K562 (cell line): ENCODE data around the gene DAB1. TPM values are rescaled to one million over a fixed set of nuclear protein-coding genes. Genes with fewer than 3 reads are reported as not detected.

Experiments
- ATAC-seq: fragments of 200-7000 bp; cut with Tn5 transposase; 3 replicates; pipeline ENCODE4 v1.9.1; 2020; ENCODE audit warnings: moderate library complexity
- BruUV-seq: library from RNA; stranded (reverse); fragments of 400-500 nt; replicated peaks from 2 replicates; lab custom pipeline; 2021; lab: Mats Ljungman, UMichigan
- CTCF ChIA-PET: fragments of 300-600 bp; formaldehyde crosslinking; extraction: SDS; loops from one replicate; lab custom pipeline; 2021; ENCODE audit warnings: low intra/inter-chr PET ratio; lab: Yijun Ruan, JAX
- POLR2A ChIA-PET: fragments of 300-600, 350-650 bp; sonication (Branson Sonifier 250); formaldehyde crosslinking; extraction: SDS; loops from one replicate; lab custom pipeline; 2021; ENCODE audit warnings: antibody characterized with exemption, inconsistent platforms; lab: Yijun Ruan, JAX
- DNase-seq, 4 experiments: peaks; one replicate each; pipeline versions ENCODE4 v3.0.0 to v3.0.0-alpha.2; 2011 to 2018; ENCODE audit warnings: low spot score in 3 of 4, mixed read lengths in 3 of 4; ENCODE audit errors: extremely low read depth in 1 of 4
- FAIRE-seq: peaks from 2 replicates; lab custom pipeline; 2011; peaks lifted over from hg19 to GRCh38; lab: Jason Lieb, UNC
- H2AFZ ChIP-seq: 2 replicates; pipeline ENCODE4 v1.6.0; 2011; ENCODE audit warnings: low read depth, low read length, control low read depth, inconsistent platforms
- H3K27ac ChIP-seq: fragments of 200-600 bp; 3 replicates; pipeline ENCODE4 v1.8.0; 2011; ENCODE audit warnings: low read depth, mild to moderate bottlenecking, control low read depth, inconsistent platforms, low read length, moderate library complexity, mixed read lengths; ENCODE audit errors: extremely low read depth
- H3K27me3 ChIP-seq, 2 experiments: fragments of 300-600 bp in 1 of 2; 2 replicates in 1 of 2; 3 replicates in 1 of 2; pipeline versions ENCODE4 v1.6.0 to v1.8.0; 2011; ENCODE audit warnings: inconsistent platforms in 2 of 2, low read length in 2 of 2, mild to moderate bottlenecking in 1 of 2, mixed read lengths in 1 of 2, moderate library complexity in 1 of 2; ENCODE audit not compliant: control insufficient read depth in 2 of 2, insufficient read depth in 2 of 2
- H3K36me3 ChIP-seq: fragments of 300-600 bp; 3 replicates; pipeline ENCODE4 v1.8.0; 2011; ENCODE audit warnings: mild to moderate bottlenecking, low read length, inconsistent platforms; ENCODE audit not compliant: control insufficient read depth, insufficient read depth
- H3K4me1 ChIP-seq, 2 experiments: fragments of 200-600 bp in 1 of 2; replicated peaks in 1 of 2; 2 replicates in 1 of 2; 3 replicates in 1 of 2; pipeline versions ENCODE4 v1.5.1 to v1.8.0; 2011; ENCODE audit warnings: inconsistent platforms in 2 of 2, low read length in 2 of 2, mild to moderate bottlenecking in 1 of 2, mixed read lengths in 1 of 2, moderate library complexity in 1 of 2; ENCODE audit not compliant: control insufficient read depth in 2 of 2, insufficient read depth in 2 of 2
- H3K4me2 ChIP-seq: 2 replicates; pipeline ENCODE4 v1.6.1; 2011; ENCODE audit warnings: low read length, control low read depth, inconsistent platforms, mixed read lengths; ENCODE audit not compliant: insufficient read depth
- H3K4me3 ChIP-seq: fragments of 200-600 bp; sonication (generic), shearing (Covaris generic); 2 replicates; pipeline ENCODE4 v1.5.1; 2016; ENCODE audit warnings: control low read depth, inconsistent platforms
- H3K79me2 ChIP-seq: fragments of 200-600 bp; 3 replicates; pipeline ENCODE4 v1.8.0; 2011; ENCODE audit warnings: low read length, inconsistent platforms; ENCODE audit not compliant: control insufficient read depth, insufficient read depth
- H3K9ac ChIP-seq, 2 experiments: 2 replicates each; pipeline versions ENCODE4 v1.6.0 to v1.6.1; 2011; ENCODE audit warnings: low read depth in 2 of 2, low read length in 2 of 2, control low read depth in 1 of 2, inconsistent platforms in 1 of 2, mild to moderate bottlenecking in 1 of 2, mixed read lengths in 1 of 2; ENCODE audit not compliant: insufficient read depth in 1 of 2
- H3K9me1 ChIP-seq: one replicate; pipeline ENCODE4 v1.6.0; 2011; ENCODE audit warnings: inconsistent platforms, mild to moderate bottlenecking, low read length, moderate library complexity; ENCODE audit not compliant: control insufficient read depth, insufficient read depth
- H3K9me3 ChIP-seq: replicated peaks from 2 replicates; pipeline ENCODE4 v1.5.1; 2011; ENCODE audit warnings: low read depth, low read length, inconsistent platforms; ENCODE audit not compliant: control insufficient read depth, insufficient read depth
- H4K20me1 ChIP-seq: replicated peaks from 2 replicates; pipeline ENCODE4 v1.6.1; 2011; ENCODE audit warnings: low read length, inconsistent platforms, mixed read lengths; ENCODE audit not compliant: control insufficient read depth, insufficient read depth
- PHF20 ChIP-seq: fragments of 450-650 bp; IDR thresholded peaks from 2 replicates; pipeline ENCODE4 v1.6.1; 2018; ENCODE audit not compliant: partially characterized antibody
- RCOR1 ChIP-seq, 2 experiments: IDR thresholded peaks; 2 replicates each; pipeline ENCODE4 v1.6.1; 2012; ENCODE audit warnings: low read depth in 2 of 2, low read length in 2 of 2, borderline replicate concordance in 1 of 2, improper control_type of control experiment in 1 of 2
- TGIF2 ChIP-seq: sonication (generic); formaldehyde crosslinking; IDR thresholded peaks from 2 replicates; pipeline ENCODE4 v1.8.1; 2022; ENCODE audit warnings: mild to moderate bottlenecking, missing genetic modification reagents, moderate library complexity
- WGBS: fragments of 100-300 bp; shearing (Covaris generic); methylation state at CpG from one replicate; pipeline ENCODE4 v1.1.6; 2016; ENCODE audit warnings: low coverage, mixed read lengths; ENCODE audit not compliant: insufficient coverage; ENCODE audit errors: missing lambda C conversion rate; 5-methylcytosine and 5-hydroxymethylcytosine counted together
- in situ Hi-C: fragments of 300-500 bp; cut with MboI; formaldehyde crosslinking; loops from 4 replicates; pipeline ENCODE4 v1.15.0; 2018; ENCODE audit warnings: inconsistent platforms, mixed read lengths
- intact Hi-C: fragments of 100-400 bp; cut with micrococcal nuclease; formaldehyde crosslinking; loops from 2 replicates; pipeline ENCODE4 v1.14.2; 2022
- polyA plus RNA-seq, 8 experiments: library from polyadenylated mRNA; depleted of rRNA in 4 of 8; stranded (reverse) in 5 of 8; unstranded in 3 of 8; fragments of >200 nt; fragmentation: Nextera tagmentation in 2 of 8; fragmentation: Illumina TruSeq in 1 of 8; extraction: Ambion mirVana in 2 of 8; extraction: Trizol in 1 of 8; gene quantifications; 2 replicates each; pipeline versions ENCODE4 v1.2.1 to v1.2.3, GENCODE V29; 2011 to 2014; ENCODE audit warnings: inconsistent platforms in 1 of 8, missing spikeins in 1 of 8
- total RNA-seq, 7 experiments: library from RNA; depleted of rRNA in 6 of 7; stranded (reverse); fragments of >200 nt in 6 of 7; fragmentation: Illumina TruSeq in 2 of 7; extraction: Trizol in 2 of 7; gene quantifications; 2 replicates each; pipeline versions ENCODE4 v1.2.1 to v1.2.3, GENCODE V29; 2011 to 2021; ENCODE audit warnings: low replicate concordance in 1 of 7
- TF ChIP-seq, protein P1 (sequence below): fragments of 250-450 bp; sonication (Bioruptor Pico); IDR thresholded peaks from 2 replicates; pipeline ENCODE4 v1.8.0; 2022; ENCODE audit warnings: inconsistent platforms, mild to moderate bottlenecking, moderate library complexity, borderline replicate concordance

Gene DAB1
- total and polyA plus RNA-seq, 9 of the 15 experiments (the other 6 are each of a cell fraction or from before 2014, with no cell fraction given) = not detected

DNA sequence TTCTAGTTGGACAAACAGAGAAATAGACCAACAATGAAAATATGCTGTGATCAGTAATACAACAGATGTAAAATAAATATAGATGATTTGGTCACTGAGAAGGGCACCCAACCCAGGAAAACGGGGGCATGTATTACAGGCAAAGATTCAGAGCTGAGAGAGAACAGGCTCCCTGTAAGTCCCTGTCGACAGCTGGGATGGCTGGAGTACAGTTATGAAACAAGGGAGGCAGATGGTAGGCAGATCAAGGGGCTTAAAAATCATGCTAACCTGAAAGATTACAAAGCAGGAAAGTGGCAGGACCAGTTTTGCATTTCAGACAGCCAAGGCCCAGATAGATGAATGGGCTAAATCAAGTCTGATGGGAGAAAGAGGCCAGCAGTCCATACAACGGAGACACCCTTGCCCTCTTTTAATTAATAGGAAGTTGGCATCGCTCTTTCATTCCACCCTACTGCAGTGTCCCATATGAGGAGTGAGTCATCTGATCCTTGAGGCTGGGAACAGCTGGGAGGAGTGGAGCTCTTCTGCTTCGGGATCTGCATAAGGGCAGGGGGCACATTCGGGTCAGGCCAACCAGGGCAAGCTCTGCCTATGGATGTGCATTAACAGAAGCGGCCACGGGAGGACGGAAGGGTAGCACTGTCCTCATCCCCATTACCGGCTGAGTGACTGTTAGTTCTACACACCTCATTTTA lies 171.1 kb downstream of the DAB1 start:
- intact Hi-C loops (no loop called here), in situ Hi-C loops (no loop called here)
- Histone ChIP-seq H3K9me1 (no peaks in the 10 kb centered on the region), H2AFZ (no peak overlapping the region), H3K4me2 (no peak overlapping the region), H4K20me1 (no peaks in the 10 kb centered on the region), H3K36me3 (no peaks in the 10 kb centered on the region), H3K27me3 (peaks cover 0 to 6% of the 10 kb centered on the region in 2 experiments; a peak in 3 of 5 replicates), H3K27ac (no peak overlapping the region), H3K79me2 (no peaks in the 10 kb centered on the region), H3K9ac (no peak overlapping the region), H3K9me3 (no peaks in the 10 kb centered on the region), H3K4me3 (no peak overlapping the region), H3K4me1 (no peaks in the 10 kb centered on the region)
- ChIA-PET POLR2A (no interaction called here), CTCF (no interaction called here)
- BruUV-seq = no TSS peak
- DNase-seq (no peak), ATAC-seq (peak; percentile 54; the same call in 2 of the 3 replicates), FAIRE-seq (no peak)
- 0% methylated on average over 10 of the region's 10 CpGs for WGBS
- TF ChIP-seq TGIF2 (no peak), RCOR1 (IDR thresholded peaks at IDR 0.05; ENCODE audit: borderline replicate concordance in 1 of 2, low read depth in 2 of 2, low read length in 2 of 2) (no peak), PHF20 (no peak)
- TF ChIP-seq, protein P1, sequence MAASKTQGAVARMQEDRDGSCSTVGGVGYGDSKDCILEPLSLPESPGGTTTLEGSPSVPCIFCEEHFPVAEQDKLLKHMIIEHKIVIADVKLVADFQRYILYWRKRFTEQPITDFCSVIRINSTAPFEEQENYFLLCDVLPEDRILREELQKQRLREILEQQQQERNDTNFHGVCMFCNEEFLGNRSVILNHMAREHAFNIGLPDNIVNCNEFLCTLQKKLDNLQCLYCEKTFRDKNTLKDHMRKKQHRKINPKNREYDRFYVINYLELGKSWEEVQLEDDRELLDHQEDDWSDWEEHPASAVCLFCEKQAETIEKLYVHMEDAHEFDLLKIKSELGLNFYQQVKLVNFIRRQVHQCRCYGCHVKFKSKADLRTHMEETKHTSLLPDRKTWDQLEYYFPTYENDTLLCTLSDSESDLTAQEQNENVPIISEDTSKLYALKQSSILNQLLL (CRISPR knock-in tag) = no peak
